Nephron progenitor cell (in vitro differentiated cells): Measurements from ENCODE around the gene CLTA.

Experiments used
- DNase-seq: peaks from one replicate; pipeline ENCODE4 v3.0.0; 2021
- H3K27ac Mint-ChIP-seq: 2 replicates; pipeline ENCODE4 v1.8.0; 2021; ENCODE audit warnings: mild to moderate bottlenecking, moderate library complexity, mixed read lengths
- H3K27me3 Mint-ChIP-seq: 2 replicates; pipeline ENCODE4 v1.8.0; 2021; ENCODE audit warnings: mild to moderate bottlenecking, low read depth, mixed read lengths; ENCODE audit not compliant: poor library complexity
- H3K36me3 Mint-ChIP-seq: 2 replicates; pipeline ENCODE4 v1.8.0; 2021; ENCODE audit warnings: low read depth, mixed read lengths
- H3K4me1 Mint-ChIP-seq: 2 replicates; pipeline ENCODE4 v1.8.0; 2021; ENCODE audit warnings: mixed read lengths
- H3K4me3 Mint-ChIP-seq: 2 replicates; pipeline ENCODE4 v1.8.0; 2021; ENCODE audit warnings: mild to moderate bottlenecking, moderate library complexity, mixed read lengths
- H3K9me3 Mint-ChIP-seq: 2 replicates; pipeline ENCODE4 v1.8.0; 2021; ENCODE audit warnings: mild to moderate bottlenecking, moderate library complexity, mixed read lengths
- CTCF ChIP-seq: fragments of 200-600 bp; sonication (generic); IDR thresholded peaks from 2 replicates; pipeline ENCODE4 v1.5.0; 2021; ENCODE audit warnings: antibody characterized with exemption

The CLTA gene

GRCh38 chr9:36162211-36162738 is 28.4 kb upstream of the CLTA start:
- no peak for TF ChIP-seq CTCF
- H3K27me3 Mint-ChIP-seq: peaks cover 4% of the 10 kb centered on the region
- peaks cover 13% of the 10 kb centered on the region for H3K9me3 Mint-ChIP-seq
- peak overlapping the region; percentile 99 for H3K27ac Mint-ChIP-seq
- H3K36me3 Mint-ChIP-seq: peaks cover 38% of the 10 kb centered on the region
- peaks cover 55% of the 10 kb centered on the region for H3K4me1 Mint-ChIP-seq
- no peak for DNase-seq
- H3K4me3 Mint-ChIP-seq: no peak overlapping the region

GRCh38 chr9:36163049-36163785 is 27.5 kb upstream of the CLTA start:
- Mint-ChIP-seq H3K27me3 (peaks cover 4% of the 10 kb centered on the region), H3K9me3 (peaks cover 4% of the 10 kb centered on the region), H3K4me1 (peaks cover 55% of the 10 kb centered on the region), H3K4me3 (peak overlapping the region; percentile 19), H3K36me3 (peaks cover 28% of the 10 kb centered on the region), H3K27ac (peak overlapping the region; percentile 99)
- peak; percentile 57 for DNase-seq
- no peak for TF ChIP-seq CTCF

- H3K4me3 Mint-ChIP-seq: no peak overlapping the region
- peaks cover 4% of the 10 kb centered on the region for H3K27me3 Mint-ChIP-seq
- no peaks in the 10 kb centered on the region for H3K9me3 Mint-ChIP-seq
- peaks cover 55% of the 10 kb centered on the region for H3K4me1 Mint-ChIP-seq
- peaks cover 23% of the 10 kb centered on the region for H3K36me3 Mint-ChIP-seq
- TF ChIP-seq CTCF: no peak
- H3K27ac Mint-ChIP-seq: no peak overlapping the region
- DNase-seq: no peak
Measured at GRCh38 chr9:36163786-36164170, 26.9 kb upstream of the CLTA start.

- no peak for DNase-seq
- peak overlapping the region; percentile 82 for H3K27ac Mint-ChIP-seq
- no peak for TF ChIP-seq CTCF
- no peak overlapping the region for H3K4me3 Mint-ChIP-seq
- no peaks in the 10 kb centered on the region for H3K9me3 Mint-ChIP-seq
- H3K27me3 Mint-ChIP-seq: peaks cover 4% of the 10 kb centered on the region
- peaks cover 61% of the 10 kb centered on the region for H3K4me1 Mint-ChIP-seq
- peaks cover 17% of the 10 kb centered on the region for H3K36me3 Mint-ChIP-seq
Measured at GRCh38 chr9:36164372-36164771, 26.3 kb upstream of the CLTA start.

- peaks cover 14% of the 10 kb centered on the region for H3K36me3 Mint-ChIP-seq
- peaks cover 4% of the 10 kb centered on the region for H3K27me3 Mint-ChIP-seq
- peak overlapping the region; percentile 82 for H3K27ac Mint-ChIP-seq
- no peak for TF ChIP-seq CTCF
- H3K4me1 Mint-ChIP-seq: peaks cover 66% of the 10 kb centered on the region
- no peak overlapping the region for H3K4me3 Mint-ChIP-seq
- peak; percentile 10 for DNase-seq
- no peaks in the 10 kb centered on the region for H3K9me3 Mint-ChIP-seq
Measured at GRCh38 chr9:36164989-36165388, 25.7 kb upstream of the CLTA start.

GRCh38 chr9:36165826-36166167 is 24.9 kb upstream of the CLTA start:
- DNase-seq: no peak
- H3K36me3 Mint-ChIP-seq: peaks cover 8% of the 10 kb centered on the region
- TF ChIP-seq CTCF: no peak
- H3K27me3 Mint-ChIP-seq: peaks cover 4% of the 10 kb centered on the region
- H3K9me3 Mint-ChIP-seq: no peaks in the 10 kb centered on the region
- H3K4me3 Mint-ChIP-seq: no peak overlapping the region
- H3K27ac Mint-ChIP-seq: no peak overlapping the region
- H3K4me1 Mint-ChIP-seq: peaks cover 61% of the 10 kb centered on the region
